ENCODE data around the gene CARD10.

CARD10 gene

GRCh38 chr22:37462436-37462835 lies 56.8 kb downstream of the CARD10 start:
- H3K27ac ChIP-seq (replicated peaks): no peak overlapping the region

GRCh38 chr22:37461961-37462360 lies 57.3 kb downstream of the CARD10 start:
- DNase-seq (ENCODE audit: low read depth in 1 of 2, low spot score in 1 of 2): no peak
- Histone ChIP-seq H3K27ac (replicated peaks) (no peak overlapping the region), H3K4me3 (replicated peaks; ENCODE audit: insufficient read depth, low read length) (no peak overlapping the region), H3K27me3 (ENCODE audit: insufficient read depth, poor library complexity, severe bottlenecking) (no peaks in the 10 kb centered on the region)
- TF ChIP-seq GABPA (IDR thresholded peaks at IDR 0.05; ENCODE audit: low read depth): no peak
- TF ChIP-seq CTCF (IDR thresholded peaks at IDR 0.05; ENCODE audit: insufficient read depth, low read length): no peak
- no peak for TF ChIP-seq POLR2AphosphoS5 (IDR thresholded peaks at IDR 0.05; ENCODE audit: low read depth)

More at GRCh38 chr22:37462436-37462835, 56.8 kb downstream of the CARD10 start:
- no peak for DNase-seq (ENCODE audit: low read depth in 1 of 2, low spot score in 1 of 2)
- no peak overlapping the region for H3K4me3 ChIP-seq (replicated peaks; ENCODE audit: insufficient read depth, low read length)
- H3K27me3 ChIP-seq (ENCODE audit: insufficient read depth, poor library complexity, severe bottlenecking): no peaks in the 10 kb centered on the region
- no peak for TF ChIP-seq CTCF (IDR thresholded peaks at IDR 0.05; ENCODE audit: insufficient read depth, low read length)
- no peak for TF ChIP-seq REST (IDR thresholded peaks at IDR 0.05; ENCODE audit: insufficient replicate concordance, low read depth)
- TF ChIP-seq POLR2AphosphoS5 (IDR thresholded peaks at IDR 0.05; ENCODE audit: low read depth): no peak
- no peak for TF ChIP-seq GABPA (IDR thresholded peaks at IDR 0.05; ENCODE audit: low read depth)
- TF ChIP-seq SPI1 (IDR thresholded peaks at IDR 0.05; ENCODE audit: borderline replicate concordance, low read depth): no peak

- H3K4me3 ChIP-seq (replicated peaks; ENCODE audit: insufficient read depth, low read length): no peak overlapping the region
- no peaks in the 10 kb centered on the region for H3K27me3 ChIP-seq (ENCODE audit: insufficient read depth, poor library complexity, severe bottlenecking)
- TF ChIP-seq GABPA (IDR thresholded peaks at IDR 0.05; ENCODE audit: low read depth) (no peak), SPI1 (IDR thresholded peaks at IDR 0.05; ENCODE audit: borderline replicate concordance, low read depth) (no peak), POLR2AphosphoS5 (IDR thresholded peaks at IDR 0.05; ENCODE audit: low read depth) (no peak), CTCF (IDR thresholded peaks at IDR 0.05; ENCODE audit: insufficient read depth, low read length) (no peak), REST (IDR thresholded peaks at IDR 0.05; ENCODE audit: insufficient replicate concordance, low read depth) (no peak)
- no peak for DNase-seq (ENCODE audit: low read depth in 1 of 2, low spot score in 1 of 2)
- H3K27ac ChIP-seq (replicated peaks): no peak overlapping the region
These were observed 58.5 kb downstream of the CARD10 start for GRCh38 chr22:37460684-37461083.

GRCh38 chr22:37459206-37459605 lies 60.0 kb downstream of the CARD10 start:
- TF ChIP-seq CTCF (IDR thresholded peaks at IDR 0.05; ENCODE audit: insufficient read depth, low read length) (no peak), REST (IDR thresholded peaks at IDR 0.05; ENCODE audit: insufficient replicate concordance, low read depth) (no peak), GABPA (IDR thresholded peaks at IDR 0.05; ENCODE audit: low read depth) (no peak), POLR2AphosphoS5 (IDR thresholded peaks at IDR 0.05; ENCODE audit: low read depth) (no peak), SPI1 (IDR thresholded peaks at IDR 0.05; ENCODE audit: borderline replicate concordance, low read depth) (no peak)
- Histone ChIP-seq H3K27me3 (ENCODE audit: insufficient read depth, poor library complexity, severe bottlenecking) (no peaks in the 10 kb centered on the region), H3K4me3 (replicated peaks; ENCODE audit: insufficient read depth, low read length) (no peak overlapping the region), H3K27ac (replicated peaks) (no peak overlapping the region)
- DNase-seq (ENCODE audit: low read depth in 1 of 2, low spot score in 1 of 2): no peak
